H54 (cell line): ENCODE data around the gene CARS1.

ENCODE experiments used
- DNase-seq: peaks from one replicate; pipeline ENCODE4 v3.0.0; 2011; ENCODE audit warnings: low spot score, mixed read lengths; ENCODE audit not compliant: insufficient read length
- FAIRE-seq: peaks from 3 replicates; lab custom pipeline; 2011; peaks lifted over from hg19 to GRCh38; lab: Jason Lieb, UNC
- POLR2A ChIP-seq: IDR thresholded peaks from 2 replicates; pipeline ENCODE4 v1.6.1; 2011; ENCODE audit warnings: low read depth, mild to moderate bottlenecking, low read length

The CARS1 gene

DNA sequence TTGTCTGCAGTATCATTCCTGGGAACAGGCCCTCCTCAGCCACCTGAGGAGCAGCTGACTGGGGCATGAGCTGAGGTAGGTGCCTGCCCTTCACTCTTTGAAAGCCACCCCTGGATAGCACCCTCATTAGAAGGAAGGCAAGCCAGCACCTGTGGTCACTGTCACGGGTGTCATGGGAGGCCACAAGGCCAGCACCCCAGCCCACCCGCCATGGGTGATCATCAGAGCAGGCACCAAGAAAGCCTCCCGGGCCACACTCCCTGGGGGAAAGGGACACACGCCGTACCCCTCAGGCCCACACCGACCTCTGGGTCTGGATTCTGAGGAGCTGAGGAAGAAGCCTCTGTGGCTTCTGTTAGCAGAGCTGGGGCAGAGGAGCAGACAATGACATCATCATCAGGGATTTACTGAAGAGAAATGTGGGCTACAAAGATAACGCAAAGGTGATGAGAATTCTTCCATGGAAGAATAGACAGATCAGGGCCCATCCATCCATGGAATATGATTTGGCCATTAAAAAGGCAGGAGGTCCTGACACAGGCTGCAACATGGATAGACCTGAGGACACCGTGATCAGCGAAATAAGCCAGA, 48.4 kb downstream of the CARS1 start:
- TF ChIP-seq POLR2A: no peak
- no peak for DNase-seq
- no peak for FAIRE-seq

DNA sequence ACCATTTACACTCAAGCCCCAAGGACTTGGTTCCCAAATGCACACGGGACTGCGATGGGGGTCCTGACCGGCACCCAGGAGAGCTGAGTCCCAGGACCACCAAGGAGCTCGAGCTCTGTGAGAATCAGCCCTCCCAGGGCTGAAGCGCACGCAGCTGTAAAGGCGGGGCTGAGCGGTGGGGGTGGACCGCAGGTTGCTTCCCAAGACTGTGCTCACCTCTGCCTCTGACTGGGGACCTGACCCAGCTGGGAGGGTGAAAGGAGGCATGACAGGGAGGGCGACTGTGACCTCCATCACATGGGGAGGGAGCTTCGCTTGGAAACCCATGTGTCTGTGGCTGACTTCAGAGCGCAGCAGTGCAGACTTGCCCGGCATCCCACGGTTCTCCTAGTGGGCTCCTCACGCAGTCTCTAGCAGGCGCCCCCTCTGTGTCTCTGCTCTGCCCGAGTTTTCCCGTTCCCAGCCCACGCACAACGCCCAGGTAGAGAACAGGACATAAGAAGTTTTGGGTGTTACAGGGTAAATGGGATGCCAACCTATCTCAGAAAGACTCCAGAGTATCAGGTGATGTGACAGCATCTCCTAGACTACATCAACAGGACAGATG, 49.7 kb downstream of the CARS1 start:
- DNase-seq (no peak), FAIRE-seq (no peak)
- TF ChIP-seq POLR2A: no peak

DNA sequence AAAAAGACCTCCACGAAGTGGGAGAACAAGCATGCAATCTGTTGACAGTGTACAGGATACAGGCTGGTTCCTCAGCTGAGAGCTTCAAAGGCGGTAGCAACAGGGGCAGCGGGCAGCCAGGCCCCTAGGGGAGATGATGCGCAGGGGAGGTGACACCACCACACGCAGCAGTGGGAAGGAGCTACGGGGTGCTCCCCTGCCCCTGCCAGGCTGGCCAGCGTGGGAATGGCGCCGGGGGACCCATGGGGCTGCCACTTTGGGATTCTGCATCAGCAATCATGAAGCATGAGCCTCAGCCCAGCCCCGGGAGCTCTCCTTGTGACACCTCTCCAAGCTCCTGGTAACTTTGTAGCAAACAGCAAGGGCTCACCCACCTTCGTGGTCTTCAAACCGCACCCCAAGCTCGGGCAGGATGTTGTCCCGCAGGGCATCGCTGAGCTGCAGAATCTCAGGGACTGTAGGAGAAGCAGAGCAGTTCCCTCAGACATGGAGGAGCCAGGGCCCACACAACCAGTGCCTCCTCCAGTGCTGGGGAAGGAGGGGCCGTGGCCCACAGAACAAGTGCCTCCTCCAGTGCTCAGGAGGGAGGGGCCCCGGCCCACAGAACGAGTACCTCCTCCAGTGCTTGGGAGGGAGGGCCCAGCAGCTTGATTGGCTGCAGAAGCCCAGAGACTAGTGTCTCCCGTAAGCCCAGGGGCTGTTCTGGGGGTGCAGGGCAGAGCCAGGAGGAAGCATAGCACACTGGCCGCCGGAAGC, 50.5 kb downstream of the CARS1 start:
- TF ChIP-seq POLR2A: no peak
- FAIRE-seq: no peak

DNA sequence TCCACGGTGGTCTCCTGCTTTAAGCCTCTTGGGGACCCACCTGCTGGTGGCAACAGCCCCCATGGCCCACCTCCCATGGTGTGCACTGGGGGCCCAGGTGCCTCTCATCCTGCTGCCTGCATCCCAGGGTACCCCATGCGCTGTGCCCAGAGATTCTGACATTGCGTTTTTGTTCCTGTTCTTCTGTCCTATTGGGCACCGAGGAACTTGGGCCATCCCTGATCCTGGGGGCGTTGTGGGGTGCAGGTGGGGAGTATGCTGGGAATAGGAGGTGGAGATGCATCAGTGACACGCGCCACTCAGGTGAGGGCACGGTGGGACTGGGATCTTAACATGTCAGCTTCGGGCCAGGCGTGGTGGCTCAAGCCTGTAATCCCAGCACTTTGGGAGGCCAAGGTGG, 52.7 kb downstream of the CARS1 start:
- FAIRE-seq: no peak
- DNase-seq: no peak
- no peak for TF ChIP-seq POLR2A

More for the DNA sequence above, 50.5 kb downstream of the CARS1 start:
- no peak for DNase-seq

DNA sequence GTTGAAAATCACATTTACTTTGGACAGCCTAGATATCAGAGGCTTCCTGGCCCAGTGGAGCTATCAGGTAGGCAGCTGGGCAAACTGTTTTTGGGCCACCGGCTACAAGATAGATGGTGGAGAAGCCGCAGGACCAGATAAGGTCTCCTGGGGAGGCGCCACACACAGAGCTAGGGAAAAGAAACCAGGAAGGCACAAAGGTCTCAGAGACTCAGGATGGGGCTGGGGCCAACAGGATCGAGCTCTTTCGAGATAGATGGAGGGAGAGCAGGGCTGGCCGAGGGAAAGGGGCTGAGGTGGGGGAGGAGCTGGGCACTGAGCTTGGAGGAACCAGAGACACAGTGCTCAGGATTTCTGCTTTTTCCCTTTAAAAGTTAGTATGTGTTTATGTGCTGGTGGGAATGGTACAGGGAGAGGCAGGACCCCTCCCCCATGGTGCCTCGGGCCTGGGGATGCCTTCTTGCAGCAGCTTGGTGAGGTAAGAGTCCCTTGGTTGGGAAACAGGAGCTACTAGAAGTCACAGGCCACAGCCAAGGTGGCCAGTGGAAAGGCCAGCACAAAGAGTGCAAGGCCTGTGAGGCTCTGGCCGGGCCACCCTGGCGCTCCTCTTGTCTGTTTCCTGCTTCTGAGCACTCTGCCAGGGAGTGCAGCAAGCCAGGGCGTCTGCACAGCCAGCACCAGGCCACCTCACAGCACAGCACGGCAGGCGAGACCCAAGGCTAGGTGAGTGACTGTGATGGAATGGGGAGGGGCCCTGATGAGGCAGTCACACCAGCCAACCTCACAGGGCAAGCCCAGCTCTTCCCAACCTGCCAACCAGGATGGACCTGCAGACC, 53.6 kb downstream of the CARS1 start:
- no peak for DNase-seq

DNA sequence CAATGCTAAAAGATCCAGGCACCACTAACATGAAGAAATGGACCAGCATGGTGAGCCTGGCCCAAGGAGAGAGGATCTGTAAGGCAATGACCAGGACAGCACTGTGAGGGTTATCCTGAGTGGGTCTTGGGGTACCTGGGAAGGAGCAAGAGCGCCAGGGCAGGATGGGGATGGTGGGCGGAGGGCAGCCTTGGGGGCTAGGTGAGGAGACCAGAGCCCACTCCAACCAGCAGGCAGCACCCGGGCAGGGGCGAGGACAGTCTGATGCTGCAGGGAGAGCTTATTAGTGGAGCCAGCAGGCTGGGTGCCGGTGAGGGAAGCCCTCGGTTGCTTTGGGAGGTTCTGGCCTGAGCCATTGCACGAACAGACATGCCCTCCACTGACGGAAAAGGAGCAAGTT, 54.4 kb downstream of the CARS1 start:
- TF ChIP-seq POLR2A: no peak
- FAIRE-seq: no peak
- DNase-seq: no peak

More for the DNA sequence above, 53.6 kb downstream of the CARS1 start:
- no peak for TF ChIP-seq POLR2A
- FAIRE-seq: no peak

DNA sequence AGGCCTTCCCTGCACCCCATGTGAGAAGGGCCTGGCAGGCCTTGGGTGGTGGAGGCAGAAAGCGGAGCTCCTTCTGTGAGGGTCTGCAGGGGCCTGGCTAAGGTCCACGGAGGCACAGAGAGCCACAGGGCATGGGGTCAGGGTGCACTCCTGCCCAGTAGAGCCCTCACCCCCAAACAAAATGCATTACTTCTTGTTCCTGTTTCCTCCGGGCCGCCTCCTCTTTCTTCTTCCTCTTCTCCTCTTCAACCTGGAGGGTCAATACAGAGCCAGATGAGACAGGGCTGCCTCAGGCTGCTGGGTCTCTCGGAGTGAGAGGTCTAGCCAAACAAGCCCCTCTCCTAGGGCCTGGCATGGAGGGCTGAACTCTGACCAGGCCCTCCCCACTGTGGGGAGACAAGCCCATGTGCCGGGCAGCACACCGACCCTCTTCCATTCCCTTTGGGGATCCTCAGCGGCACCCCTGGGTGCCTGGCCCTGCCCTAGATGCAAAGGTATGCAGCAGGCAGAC, 54.8 kb downstream of the CARS1 start:
- FAIRE-seq (no peak), DNase-seq (no peak)
- no peak for TF ChIP-seq POLR2A

DNA sequence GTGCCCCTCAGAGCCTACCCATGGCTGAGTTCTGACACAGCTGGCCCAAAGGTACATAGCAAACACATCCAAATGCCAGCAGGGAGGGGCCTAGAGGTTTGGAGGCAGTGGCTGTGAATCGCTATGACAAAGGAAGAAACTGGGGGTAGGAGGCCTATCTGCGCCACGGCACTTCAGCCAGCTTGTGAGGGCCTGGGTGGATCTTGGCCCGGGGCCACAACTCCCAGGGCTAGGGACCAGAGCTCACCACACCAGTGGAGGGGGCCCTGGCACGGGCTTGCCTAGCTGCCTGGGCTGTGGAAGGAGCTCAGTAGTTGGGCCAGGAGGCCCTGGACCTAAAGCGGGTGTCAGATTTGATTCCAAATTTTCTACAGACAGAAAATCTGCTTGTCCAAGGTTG, 55.7 kb downstream of the CARS1 start:
- TF ChIP-seq POLR2A: no peak
- FAIRE-seq (no peak), DNase-seq (no peak)

DNA sequence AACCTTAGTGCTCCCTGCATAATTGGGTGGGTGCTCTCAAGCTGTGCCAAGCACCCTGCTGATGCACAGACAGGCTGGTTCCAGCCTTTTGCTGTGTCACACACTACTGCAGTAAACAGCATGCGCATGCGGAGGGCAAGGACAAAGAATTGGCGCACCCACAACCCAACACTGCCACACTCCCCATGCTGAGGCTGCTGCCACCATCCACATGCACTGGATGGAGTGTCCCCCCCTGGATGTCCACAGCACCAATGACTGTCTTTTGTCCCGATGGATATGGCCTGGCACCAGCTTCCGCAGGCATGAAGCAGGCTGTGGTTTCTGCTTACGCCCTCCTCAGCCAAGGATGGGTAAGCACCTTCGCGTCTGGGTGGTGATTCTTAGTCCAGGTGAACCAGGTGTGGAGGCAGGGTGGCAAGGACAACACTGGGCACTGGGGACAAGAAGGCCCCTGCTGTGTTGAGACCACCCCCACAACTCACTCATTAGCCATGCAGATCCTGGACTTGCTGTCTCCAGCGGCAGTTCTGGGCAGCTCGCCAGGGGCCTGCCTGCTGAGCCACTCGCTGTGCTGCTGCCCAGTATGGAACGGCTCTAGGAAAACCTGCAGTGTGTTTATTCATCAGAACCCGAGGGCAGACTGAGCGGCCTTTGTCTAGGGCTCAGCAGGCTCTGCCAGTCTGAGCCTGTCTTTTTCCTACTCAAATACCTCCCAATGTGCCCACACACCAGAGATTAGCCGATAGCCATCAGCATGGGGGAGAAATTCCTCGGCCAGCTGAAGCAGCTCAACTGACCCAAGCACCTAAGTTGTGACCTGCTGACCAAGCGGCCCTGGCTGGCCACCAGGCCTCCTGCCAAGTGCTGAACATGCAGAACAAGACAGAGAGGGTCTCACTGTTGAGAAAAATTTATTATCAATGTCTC, 56.9 kb downstream of the CARS1 start:
- FAIRE-seq (peak; percentile 6), DNase-seq (peak; percentile 83)
- TF ChIP-seq POLR2A: 0 out of 2 replicates have a peak, but pooled peaks have one; percentile 4

DNA sequence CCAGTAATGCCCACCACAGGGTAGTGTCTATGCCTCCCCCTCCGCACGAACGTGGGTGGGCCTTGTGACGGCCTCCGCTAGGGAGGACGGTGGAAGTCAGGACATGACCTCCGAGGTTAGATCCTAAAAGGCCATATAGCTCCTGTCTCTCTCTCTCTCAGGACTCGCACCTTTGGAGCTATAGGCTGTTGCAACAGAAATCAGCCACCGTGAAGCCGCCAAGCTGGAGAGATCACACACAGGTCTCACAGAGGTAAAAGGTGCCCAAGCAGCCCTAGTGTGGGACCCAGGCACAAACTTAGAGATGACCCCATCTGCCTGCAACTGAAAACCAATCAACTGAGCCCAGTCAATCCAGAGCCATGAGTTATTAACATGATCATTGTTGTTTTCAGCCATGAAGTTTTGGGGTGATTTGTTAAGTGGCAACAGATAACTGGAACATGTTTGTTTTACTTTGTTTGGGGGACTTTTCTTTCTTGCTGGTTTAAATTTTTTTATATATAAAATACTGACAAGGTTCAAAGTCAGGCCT, 57.7 kb downstream of the CARS1 start:
- no peak for DNase-seq

DNA sequence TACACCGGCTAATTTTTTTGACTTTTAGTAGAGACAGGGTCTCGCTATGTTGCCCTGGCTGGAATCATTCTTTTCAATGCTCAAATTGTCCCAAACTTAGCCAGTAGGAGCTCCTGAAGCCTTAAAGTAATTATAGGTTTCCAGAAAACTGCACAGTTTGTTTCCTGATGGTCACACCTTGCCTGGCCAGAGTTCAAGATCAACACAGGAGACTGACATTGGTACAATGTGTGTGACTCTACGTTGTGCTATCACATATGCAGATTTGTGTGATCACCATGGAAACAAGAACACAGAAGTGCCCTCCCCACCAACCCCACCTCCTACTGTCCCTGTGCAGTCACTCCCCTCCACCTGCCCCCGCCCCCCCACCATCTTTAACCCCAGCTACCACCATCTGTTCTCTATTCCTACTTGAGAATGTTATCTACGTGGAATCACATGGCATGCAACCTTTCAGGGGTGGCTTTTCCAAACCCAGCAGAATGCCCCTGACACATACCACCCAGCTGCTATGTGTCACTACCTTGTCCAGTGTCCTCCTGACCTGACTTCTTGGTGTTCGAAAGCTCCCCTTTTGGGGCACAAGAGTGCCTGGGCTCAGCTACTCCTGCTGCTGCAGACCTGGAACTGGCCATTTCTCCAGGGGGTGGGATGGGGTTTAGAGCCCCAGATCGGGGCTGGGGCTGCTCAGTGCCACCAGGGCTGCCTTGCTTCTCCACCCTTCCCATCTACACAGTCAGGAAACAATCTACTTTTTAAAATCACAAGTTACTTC, 59.0 kb downstream of the CARS1 start:
- no peak for TF ChIP-seq POLR2A
- DNase-seq: no peak
- no peak for FAIRE-seq

More for the DNA sequence above, 57.7 kb downstream of the CARS1 start:
- FAIRE-seq: no peak
- no peak for TF ChIP-seq POLR2A

DNA sequence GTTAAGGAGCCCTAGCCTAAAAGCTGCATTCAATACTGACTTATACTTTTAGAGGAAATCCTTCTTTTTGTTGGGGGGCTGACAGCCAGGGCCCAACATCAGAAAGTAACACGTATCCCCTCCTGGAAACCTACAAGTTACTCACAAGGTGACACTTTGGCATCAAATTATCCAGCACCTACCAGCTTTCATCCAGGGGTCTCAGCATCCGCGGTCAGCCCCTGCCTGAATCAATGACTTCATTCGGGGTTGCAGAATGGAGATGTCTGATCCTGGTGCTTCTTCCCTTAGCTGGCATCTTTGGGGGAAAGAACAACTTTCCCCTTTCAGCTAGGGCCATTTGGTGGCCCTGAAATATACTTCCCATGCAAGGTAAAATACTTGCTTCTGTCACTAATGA, 59.8 kb downstream of the CARS1 start:
- DNase-seq (no peak), FAIRE-seq (no peak)
- no peak for TF ChIP-seq POLR2A
